HG02798 (cell line): Measurements from ENCODE around the gene LRRK1.

Source experiments
- ATAC-seq: cut with Tn5 transposase; IDR thresholded peaks from one replicate; pipeline ENCODE4 v1.9.1; 2021; ENCODE audit warnings: mild to moderate bottlenecking; ENCODE audit not compliant: unreplicated experiment, poor library complexity

Gene LRRK1

DNA sequence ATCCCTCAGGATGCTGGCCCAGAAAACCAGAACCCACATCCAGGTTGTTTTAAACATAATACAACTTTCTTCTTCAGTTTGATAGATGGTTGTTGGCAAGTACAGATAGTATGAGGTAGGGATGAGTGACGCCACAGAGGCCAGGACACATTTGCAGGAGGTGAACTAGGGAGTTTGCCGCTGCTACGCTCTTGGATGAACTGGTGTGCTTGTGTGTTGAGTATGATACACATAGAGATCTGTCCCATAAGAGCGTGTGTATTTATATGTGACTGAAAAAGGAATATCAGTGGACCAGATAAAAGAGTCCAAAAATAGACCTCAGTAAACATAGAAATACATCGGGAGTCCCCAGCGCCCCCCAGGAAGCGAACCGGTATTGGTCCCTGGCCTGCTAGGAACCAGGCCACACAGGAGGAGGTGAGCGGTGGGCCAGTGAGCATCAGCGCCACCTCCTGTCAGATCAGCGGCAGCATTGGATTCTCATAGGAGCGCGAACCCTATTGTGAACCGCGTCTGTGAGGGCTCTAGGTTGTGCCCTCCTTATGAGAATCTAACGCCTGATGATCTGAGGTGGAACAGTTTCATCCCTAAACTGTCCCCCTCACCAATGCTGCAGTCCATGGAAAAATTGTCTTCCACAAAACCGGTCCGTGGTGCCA is 98.1 kb downstream of the LRRK1 start:
- no peak for ATAC-seq

- ATAC-seq = no peak
Observed at GRCh38 chr15:101018016-101018415, 98.9 kb downstream of the LRRK1 start.

DNA sequence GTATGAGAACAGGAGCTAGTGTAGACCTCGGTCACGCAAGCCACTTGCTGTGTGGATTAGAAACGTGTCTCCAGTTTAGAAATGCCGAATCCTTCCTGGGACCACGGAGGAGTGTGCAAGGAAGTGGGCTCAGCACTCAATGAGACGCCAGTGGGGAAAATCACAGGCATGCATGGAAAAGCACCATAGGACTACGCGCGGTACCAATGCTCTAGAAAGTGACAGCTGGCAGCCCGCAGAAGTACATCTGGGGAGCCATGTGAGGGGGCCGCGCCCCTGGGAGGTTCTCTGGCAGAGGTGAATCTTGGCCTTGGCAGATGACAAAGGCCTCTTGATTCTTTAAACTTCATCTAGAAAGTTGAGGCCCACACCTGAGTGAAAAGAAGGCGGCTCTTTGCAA is 99.3 kb downstream of the LRRK1 start:
- ATAC-seq = no peak

DNA sequence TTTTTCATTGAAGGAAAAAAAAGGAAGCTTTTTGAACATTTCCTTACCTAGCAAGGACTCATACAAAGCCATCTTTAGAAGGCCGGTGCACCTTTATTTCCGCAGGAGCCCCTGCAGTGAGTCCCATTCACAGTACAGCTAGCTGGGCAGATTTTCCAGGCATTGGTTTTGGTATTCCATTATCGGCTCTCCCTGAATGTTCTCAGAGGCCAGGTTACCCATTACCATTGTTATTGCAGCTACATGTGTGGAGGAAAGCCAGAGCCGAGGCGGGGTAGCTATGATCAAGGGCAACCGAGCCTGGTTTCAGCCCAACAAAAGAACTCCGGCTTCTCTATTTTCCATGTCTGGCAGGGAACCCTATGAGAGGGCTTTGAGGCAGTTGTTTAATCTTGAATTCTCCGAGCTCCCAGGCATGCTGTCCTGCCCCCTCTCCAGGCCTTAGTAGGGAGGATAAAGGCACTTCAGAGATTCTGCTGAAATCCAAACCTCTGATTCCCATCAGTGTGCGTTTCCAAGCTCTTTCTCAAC is 100.3 kb downstream of the LRRK1 start:
- ATAC-seq = no peak

DNA sequence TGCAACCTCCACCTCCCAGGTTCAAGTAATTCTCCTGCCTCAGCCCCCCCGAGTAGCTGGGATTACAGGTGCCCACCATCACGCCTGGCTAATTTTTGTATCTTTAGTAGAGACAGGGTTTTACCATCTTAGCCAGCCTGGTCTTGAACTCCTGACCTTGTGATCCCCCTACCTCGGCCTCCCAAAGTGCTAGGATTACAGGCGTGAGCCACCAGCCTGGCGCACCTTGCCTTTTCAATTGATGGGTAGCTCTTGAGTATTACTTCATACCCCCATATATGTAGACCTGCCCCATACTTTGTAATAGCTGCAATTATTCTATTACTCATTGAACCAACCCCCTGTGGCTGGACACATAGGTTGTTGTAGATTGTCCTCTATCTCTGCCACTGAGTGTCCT is 101.3 kb downstream of the LRRK1 start:
- no peak for ATAC-seq

DNA sequence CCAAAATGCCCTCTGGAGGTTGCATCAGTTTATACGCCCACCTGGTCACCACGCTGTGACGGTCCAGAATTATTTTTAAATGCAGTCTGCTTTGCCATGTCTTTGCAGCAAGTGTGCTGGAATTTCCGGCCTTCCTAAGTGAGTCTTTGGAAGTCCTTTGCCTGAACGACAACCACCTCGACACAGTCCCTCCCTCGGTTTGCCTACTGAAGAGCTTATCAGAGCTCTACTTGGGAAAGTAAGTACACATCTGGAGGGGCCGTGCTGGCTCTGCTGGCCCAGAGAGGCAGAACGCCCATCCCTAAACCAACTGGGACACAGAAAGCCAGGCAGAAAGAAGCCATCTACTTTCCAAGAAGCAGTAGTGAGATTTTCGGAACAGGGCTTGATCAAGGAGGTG is 101.8 kb downstream of the LRRK1 start:
- no peak for ATAC-seq

- ATAC-seq = no peak
Observed at GRCh38 chr15:101022306-101022705, 103.1 kb downstream of the LRRK1 start.

GRCh38 chr15:101022876-101023275 is 103.7 kb downstream of the LRRK1 start:
- no peak for ATAC-seq

GRCh38 chr15:101023501-101024072 is 104.4 kb downstream of the LRRK1 start:
- ATAC-seq = no peak

DNA sequence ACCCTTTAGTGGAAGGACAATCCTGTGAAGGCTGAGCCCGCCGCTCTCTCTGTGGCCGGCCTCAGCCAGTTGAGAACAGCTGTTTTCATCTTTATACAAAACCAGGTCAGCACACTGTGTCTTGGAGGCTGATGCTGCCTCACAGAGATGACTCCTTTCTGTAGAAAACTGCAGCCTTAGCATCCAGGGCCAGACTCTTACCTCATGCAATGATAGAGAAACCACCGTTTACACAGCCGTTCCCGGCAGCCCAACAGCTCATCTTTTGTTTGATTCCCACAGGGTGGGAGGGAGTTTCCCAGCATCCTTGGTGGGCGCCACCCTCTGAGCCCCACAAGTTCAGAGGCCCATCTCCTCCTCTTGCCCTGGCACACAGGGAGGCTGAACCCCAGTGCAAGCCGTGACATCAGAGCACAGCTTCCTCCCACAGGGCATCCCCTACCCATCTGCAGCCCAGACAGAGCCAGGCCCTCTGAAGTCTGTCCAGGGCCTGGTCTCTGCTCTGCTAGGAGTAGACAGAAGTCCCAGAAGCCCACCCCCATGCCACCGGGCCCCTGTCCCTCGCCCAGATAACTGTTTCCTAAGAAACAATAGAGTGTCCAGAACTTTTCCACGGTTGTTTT is 105.0 kb downstream of the LRRK1 start:
- no peak for ATAC-seq

DNA sequence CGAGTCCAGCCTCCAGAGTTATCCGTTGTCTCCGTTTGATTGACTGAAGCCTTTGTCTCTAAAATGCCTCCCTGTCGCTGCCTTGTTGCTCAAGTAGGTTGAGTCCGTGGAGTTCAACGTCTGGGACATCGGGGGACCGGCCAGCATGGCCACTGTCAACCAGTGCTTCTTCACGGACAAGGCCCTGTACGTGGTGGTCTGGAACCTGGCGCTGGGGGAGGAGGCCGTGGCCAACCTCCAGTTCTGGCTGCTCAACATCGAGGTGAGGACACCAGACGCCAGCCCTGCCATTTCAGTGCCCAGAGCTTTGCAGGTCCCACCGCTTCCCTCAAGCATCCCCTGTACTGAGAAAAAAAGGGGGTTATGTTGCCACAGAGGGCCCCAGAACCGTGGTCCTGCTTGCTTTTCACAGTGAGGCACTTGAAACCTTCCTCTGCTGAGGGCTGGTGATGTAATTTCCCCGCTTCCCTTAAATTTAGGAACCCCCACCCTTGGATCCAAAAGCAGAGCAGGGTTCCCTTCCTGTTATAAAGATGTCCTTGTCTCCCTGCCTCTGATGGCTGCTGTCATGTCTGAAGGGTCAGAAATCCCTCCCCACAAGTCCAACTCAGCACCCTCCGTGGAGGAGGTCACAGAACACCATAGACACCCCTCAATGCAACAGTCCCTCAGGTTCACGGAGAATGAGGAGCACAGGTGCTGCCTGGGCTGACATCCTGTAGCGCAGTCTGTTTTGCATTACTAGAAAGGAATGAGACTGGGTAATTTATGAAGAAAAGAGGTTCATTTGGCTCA is 105.7 kb downstream of the LRRK1 start:
- ATAC-seq = no peak

- ATAC-seq = no peak
Observed at GRCh38 chr15:101025501-101025885, 106.3 kb downstream of the LRRK1 start.

GRCh38 chr15:101025896-101026631 is 106.9 kb downstream of the LRRK1 start:
- ATAC-seq = no peak

DNA sequence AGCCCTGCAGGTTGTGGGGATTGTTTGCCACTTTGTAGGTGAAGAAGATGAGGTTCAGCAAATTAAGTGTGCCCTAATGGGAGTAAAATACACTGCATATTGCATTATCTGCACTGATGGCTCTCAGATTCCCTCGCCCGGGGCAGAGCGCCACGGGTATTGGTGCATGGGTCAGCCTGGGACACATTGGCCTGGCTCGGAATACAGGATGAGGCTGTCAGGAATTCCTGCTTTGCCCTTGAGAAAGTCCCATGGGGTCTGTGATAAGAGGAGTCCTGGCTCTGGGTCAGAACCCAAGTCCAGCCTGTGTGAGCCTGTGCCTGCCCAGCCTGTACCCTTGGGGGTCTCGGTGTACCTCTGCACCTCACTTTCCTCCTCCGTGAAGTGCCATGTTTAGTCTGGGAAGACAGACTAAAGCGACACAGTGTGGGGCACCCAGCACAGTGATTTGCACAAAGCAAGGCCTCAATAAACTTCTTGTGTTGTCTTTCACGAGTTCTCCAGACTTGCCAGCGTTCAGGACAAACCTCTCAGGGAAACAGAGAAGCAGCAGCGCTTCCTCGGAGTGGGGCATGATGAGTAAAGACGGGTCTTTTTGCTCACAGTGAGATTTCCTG is 107.6 kb downstream of the LRRK1 start:
- no peak for ATAC-seq

DNA sequence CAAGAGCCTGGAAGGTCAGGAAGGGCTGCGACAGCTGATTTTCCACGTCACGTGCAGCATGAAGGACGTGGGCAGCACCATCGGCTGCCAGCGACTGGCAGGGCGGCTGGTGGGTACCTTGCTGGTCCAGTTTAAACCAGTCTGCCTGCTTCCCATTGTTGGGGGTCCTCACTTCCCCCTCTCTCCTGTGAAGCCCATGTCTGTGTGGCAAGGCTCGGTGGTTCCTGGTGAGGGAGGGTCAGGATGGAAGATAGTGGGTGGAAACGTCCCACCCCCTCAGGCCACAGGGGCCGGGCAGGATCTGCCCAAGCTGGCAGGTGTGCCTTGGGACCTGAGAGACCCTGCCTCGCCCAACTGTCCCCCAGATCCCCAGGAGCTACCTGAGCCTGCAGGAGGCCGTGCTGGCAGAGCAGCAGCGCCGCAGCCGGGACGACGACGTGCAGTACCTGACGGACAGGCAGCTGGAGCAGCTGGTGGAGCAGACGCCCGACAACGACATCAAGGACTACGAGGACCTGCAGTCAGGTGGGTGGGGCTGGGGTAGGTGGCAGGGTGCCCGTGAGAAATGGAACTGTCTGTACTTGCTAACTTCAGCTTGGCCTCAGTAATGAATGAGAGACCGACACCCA is 108.2 kb downstream of the LRRK1 start:
- ATAC-seq = no peak

- no peak for ATAC-seq
Observed at GRCh38 chr15:101027920-101028319, 108.8 kb downstream of the LRRK1 start.

DNA sequence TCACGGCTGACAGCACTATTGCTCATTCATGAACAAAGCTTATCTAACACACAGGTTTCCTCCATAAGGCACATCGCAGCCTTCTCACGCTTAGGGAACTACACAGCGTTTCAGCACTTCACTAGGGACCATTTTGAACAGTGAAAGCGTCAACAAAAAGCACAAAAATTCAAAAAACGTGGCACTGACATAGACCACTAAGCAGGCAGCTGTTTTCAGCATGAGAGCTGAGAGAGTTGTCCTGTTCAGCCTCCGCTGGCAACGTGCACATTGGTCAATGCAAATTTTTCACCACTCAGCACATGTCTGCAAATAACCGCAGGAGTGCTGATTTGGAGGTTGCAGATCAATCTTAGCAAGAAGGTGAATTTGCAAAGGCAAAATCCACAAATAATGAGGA is 109.2 kb downstream of the LRRK1 start:
- ATAC-seq = no peak

DNA sequence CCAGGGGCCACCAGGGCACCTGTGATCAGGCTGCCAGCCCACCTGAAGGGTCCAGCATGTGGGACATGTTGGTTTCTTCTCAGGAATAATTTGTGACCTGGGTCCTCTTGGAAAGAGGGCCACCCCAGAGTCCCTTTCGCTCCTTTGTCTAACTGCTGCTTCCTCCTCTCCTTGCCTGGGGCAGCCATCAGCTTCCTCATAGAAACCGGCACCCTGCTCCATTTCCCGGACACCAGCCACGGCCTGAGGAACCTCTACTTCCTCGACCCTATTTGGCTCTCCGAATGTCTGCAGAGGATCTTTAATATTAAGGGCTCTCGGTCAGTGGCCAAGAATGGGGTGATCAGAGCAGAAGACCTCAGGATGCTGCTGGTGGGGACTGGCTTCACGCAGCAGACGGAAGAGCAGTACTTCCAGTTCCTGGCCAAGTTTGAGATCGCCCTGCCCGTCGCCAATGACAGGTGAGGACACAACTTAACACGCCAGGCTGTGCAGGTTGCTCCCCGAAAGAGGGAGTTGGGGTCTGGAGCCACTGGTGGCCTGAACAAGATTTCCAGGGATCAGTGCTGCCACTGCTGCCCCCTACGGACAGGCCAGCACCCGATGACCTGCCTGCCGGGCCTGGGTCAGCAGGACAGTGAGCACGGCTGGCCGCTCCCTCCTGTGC is 109.7 kb downstream of the LRRK1 start:
- no peak for ATAC-seq
